ENCODE measurements around the gene VSX1.

GRCh38 chr20:25081730-25082497, at the start of gene VSX1:
- TF ChIP-seq CTCF (optimal IDR thresholded peaks at IDR 0.05 in 1 of 3, IDR thresholded peaks at IDR 0.05 in 1 of 3, conservative IDR thresholded peaks at IDR 0.05 in 1 of 3; ENCODE audit: extremely low read depth in 1 of 3, insufficient read depth in 2 of 3, low read length in 3 of 3): no peak
- TF ChIP-seq EZH2 (IDR thresholded peaks at IDR 0.05; ENCODE audit: low read length): peak; percentile 61
